Esophagus squamous epithelium (tissue), 5 donors: ENCODE results near the gene PFDN4. TPM values are rescaled to one million over a fixed set of nuclear protein-coding genes. Genes with fewer than 3 reads are reported as not detected.

Experiments
- DNase-seq: peaks from one replicate; lab custom pipeline; 2025; lab: John Stamatoyannopoulos, UW
- H3K27ac ChIP-seq, 4 donors: fragments of 200-600 bp; sonication (generic); one replicate each; pipeline ENCODE4 v1.5.1; 2016 to 2019; ENCODE audit warnings: mild to moderate bottlenecking in 1 of 4
- H3K27me3 ChIP-seq, 4 donors: fragments of 200-600 bp; sonication (generic); 1 replicate in 3 of 4; 2 replicates in 1 of 4; pipeline versions ENCODE4 v1.5.1 to v1.6.0; 2017 to 2021; ENCODE audit warnings: antibody characterized with exemption in 1 of 4
- H3K36me3 ChIP-seq, 3 donors: fragments of 200-600 bp; sonication (generic); one replicate each; pipeline ENCODE4 v1.5.1; 2016 to 2019
- H3K4me1 ChIP-seq, 3 donors: fragments of 200-600 bp; sonication (generic); one replicate each; pipeline ENCODE4 v1.5.1; 2017 to 2019
- H3K4me3 ChIP-seq, 4 donors: fragments of 200-600 bp; sonication (generic); 1 replicate in 3 of 4; 2 replicates in 1 of 4; pipeline ENCODE4 v1.5.1; 2016 to 2019; ENCODE audit warnings: mild to moderate bottlenecking in 2 of 4, moderate library complexity in 1 of 4
- H3K9me3 ChIP-seq, 3 donors: fragments of 200-600 bp; sonication (generic); one replicate each; pipeline ENCODE4 v1.5.1; 2016 to 2019
- POLR2A ChIP-seq, 4 donors: fragments of 450-650 bp; IDR thresholded peaks; one replicate each; pipeline ENCODE4 v1.6.1; 2017; ENCODE audit warnings: antibody characterized with exemption in 4 of 4, mild to moderate bottlenecking in 4 of 4, moderate library complexity in 3 of 4
- WGBS, 2 donors: methylation state at CpG; one replicate each; pipeline ENCODE4 v1.1.5; 2018; 5-methylcytosine and 5-hydroxymethylcytosine counted together
- intact Hi-C: fragments of 100-400 bp; cut with DNase I; formaldehyde crosslinking; loops from one replicate; pipeline ENCODE4 v1.15.0; 2022
- total RNA-seq, 4 donors: library from RNA; depleted of rRNA; stranded (reverse); fragments of >200 nt; gene quantifications; one replicate each; pipeline ENCODE4 v1.1.0, GENCODE V29; 2016
- TF ChIP-seq, protein P1 (sequence below), 6 experiments: fragments of 450-650 bp in 4 of 6; fragments of 200-600 bp in 2 of 6; sonication (generic) in 2 of 6; IDR thresholded peaks; one replicate each; pipeline ENCODE4 v1.5.1; 2016 to 2019; ENCODE audit warnings: antibody characterized with exemption in 6 of 6, mild to moderate bottlenecking in 4 of 6, moderate library complexity in 4 of 6
- donor health status: DM: yes; HTN: yes; CAD: no.

The PFDN4 gene, protein sequence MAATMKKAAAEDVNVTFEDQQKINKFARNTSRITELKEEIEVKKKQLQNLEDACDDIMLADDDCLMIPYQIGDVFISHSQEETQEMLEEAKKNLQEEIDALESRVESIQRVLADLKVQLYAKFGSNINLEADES
- 10 to 100 TPM; 39.0 to 68.9 (median 46.4) TPM for total RNA-seq

DNA sequence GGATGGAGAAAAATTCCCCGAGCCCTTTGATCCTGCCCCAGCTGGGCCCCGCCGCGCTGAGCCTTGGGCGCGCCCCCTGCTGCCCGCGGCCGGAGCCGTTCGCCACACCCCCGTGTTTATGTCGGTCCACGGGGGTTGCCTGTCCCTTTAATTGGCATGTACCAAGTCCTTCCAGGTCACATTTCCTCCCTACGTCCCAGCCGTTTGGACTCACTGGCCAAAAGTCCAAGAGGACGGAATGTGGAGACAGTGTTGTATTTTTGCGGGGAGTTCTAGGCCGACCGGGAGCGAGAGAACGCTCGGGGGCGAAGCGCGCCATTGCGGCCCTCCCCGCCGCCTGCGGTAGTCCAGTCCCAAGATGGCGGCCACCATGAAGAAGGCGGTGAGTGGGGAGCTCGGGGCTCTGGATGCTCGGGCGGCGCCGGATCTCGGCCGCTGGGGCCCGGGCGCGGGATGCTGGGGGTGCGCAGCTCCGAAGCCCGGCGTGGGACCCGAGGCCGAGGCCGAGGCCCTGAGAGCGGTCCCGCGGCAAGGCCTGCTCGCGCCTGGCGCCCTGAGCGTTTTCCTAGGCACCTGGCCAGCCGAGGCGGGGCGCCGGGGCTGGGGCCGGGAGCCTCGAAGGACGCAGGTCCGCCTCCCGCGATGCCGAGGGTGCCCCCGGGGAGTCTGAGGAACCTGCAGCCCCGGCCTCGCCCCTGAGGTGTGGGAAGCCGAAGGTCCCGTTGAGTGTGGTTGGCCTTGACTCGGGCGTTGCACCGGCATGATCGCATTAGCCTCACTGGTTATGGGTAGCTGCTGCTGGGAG lies at the start of gene PFDN4:
Gene PFDN4, plus strand, starts transcription at position 345 of the 805 bp plus-strand sequence. Its CDS starts 14 bp downstream, at position 359.
- H3K27me3 ChIP-seq, result no peaks in the 10 kb centered on the region
- H3K36me3 ChIP-seq, result no peaks in the 10 kb centered on the region
- TF ChIP-seq POLR2A (IDR thresholded peaks at IDR 0.05), result peak in 1 of 4 donors; percentile 55
- TF ChIP-seq, protein P1, sequence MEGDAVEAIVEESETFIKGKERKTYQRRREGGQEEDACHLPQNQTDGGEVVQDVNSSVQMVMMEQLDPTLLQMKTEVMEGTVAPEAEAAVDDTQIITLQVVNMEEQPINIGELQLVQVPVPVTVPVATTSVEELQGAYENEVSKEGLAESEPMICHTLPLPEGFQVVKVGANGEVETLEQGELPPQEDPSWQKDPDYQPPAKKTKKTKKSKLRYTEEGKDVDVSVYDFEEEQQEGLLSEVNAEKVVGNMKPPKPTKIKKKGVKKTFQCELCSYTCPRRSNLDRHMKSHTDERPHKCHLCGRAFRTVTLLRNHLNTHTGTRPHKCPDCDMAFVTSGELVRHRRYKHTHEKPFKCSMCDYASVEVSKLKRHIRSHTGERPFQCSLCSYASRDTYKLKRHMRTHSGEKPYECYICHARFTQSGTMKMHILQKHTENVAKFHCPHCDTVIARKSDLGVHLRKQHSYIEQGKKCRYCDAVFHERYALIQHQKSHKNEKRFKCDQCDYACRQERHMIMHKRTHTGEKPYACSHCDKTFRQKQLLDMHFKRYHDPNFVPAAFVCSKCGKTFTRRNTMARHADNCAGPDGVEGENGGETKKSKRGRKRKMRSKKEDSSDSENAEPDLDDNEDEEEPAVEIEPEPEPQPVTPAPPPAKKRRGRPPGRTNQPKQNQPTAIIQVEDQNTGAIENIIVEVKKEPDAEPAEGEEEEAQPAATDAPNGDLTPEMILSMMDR (IDR thresholded peaks at IDR 0.05), result peak; percentile 63 to 79 (median 73)
- H3K9me3 ChIP-seq, result no peaks in the 10 kb centered on the region
- peaks cover 4 to 36% (median 15%) of the 10 kb centered on the region in 3 donors for H3K4me1 ChIP-seq
- peak within 1 kb of the TSS; percentile 78 to 87 (median 85) for H3K4me3 ChIP-seq
- 1 to 2% methylated on average over 11 to 15 of the region's 76 CpGs for WGBS, 2 donors
- peak; percentile 36 for DNase-seq
- intact Hi-C loops, result no loop called here
- peak within 1 kb of the TSS; percentile 92 to 97 (median 96) for H3K27ac ChIP-seq

GRCh38 chr20:54158226-54158625 lies 49.7 kb upstream of the PFDN4 start:
- intact Hi-C loops, result no loop called here
- 75 to 78% methylated on average over 3 of the region's 3 CpGs for WGBS, 2 donors
- no peak for DNase-seq

GRCh38 chr20:54158856-54159418 lies 49.0 kb upstream of the PFDN4 start:
- H3K27ac ChIP-seq, result no peak overlapping the region
- intact Hi-C loops, result no loop called here
- no peaks in the 10 kb centered on the region for H3K9me3 ChIP-seq
- no peak overlapping the region for H3K4me3 ChIP-seq
- WGBS, 2 donors, result 77 to 93% methylated on average over 8 of the region's 8 CpGs
- no peaks in the 10 kb centered on the region for H3K36me3 ChIP-seq
- peaks cover 0 to 9% (median 0%) of the 10 kb centered on the region in 4 donors for H3K27me3 ChIP-seq
- no peak for DNase-seq
- TF ChIP-seq, protein P1 (IDR thresholded peaks at IDR 0.05), result no peak
- no peak for TF ChIP-seq POLR2A (IDR thresholded peaks at IDR 0.05)
- H3K4me1 ChIP-seq, result no peaks in the 10 kb centered on the region

More at GRCh38 chr20:54158226-54158625, 49.7 kb upstream of the PFDN4 start:
- no peaks in the 10 kb centered on the region for H3K36me3 ChIP-seq
- no peak overlapping the region for H3K4me3 ChIP-seq
- H3K4me1 ChIP-seq, result peaks cover 0 to under 1% (median 0%) of the 10 kb centered on the region in 3 donors
- H3K27ac ChIP-seq, result no peak overlapping the region
- H3K27me3 ChIP-seq, result peaks cover 0 to 9% (median 0%) of the 10 kb centered on the region in 4 donors
- TF ChIP-seq POLR2A (IDR thresholded peaks at IDR 0.05), result no peak
- TF ChIP-seq, protein P1 (IDR thresholded peaks at IDR 0.05), result no peak
- no peaks in the 10 kb centered on the region for H3K9me3 ChIP-seq

GRCh38 chr20:54160065-54161007 lies 47.6 kb upstream of the PFDN4 start:
- no peaks in the 10 kb centered on the region for H3K9me3 ChIP-seq
- no peaks in the 10 kb centered on the region for H3K36me3 ChIP-seq
- peaks cover 0 to 9% (median 0%) of the 10 kb centered on the region in 4 donors for H3K27me3 ChIP-seq
- intact Hi-C loops, result no loop called here
- TF ChIP-seq, protein P1 (IDR thresholded peaks at IDR 0.05), result no peak
- no peak for TF ChIP-seq POLR2A (IDR thresholded peaks at IDR 0.05)
- H3K27ac ChIP-seq, result no peak overlapping the region
- no peaks in the 10 kb centered on the region for H3K4me1 ChIP-seq
- WGBS, 2 donors, result 79 to 81% methylated on average over 7 of the region's 7 CpGs
- no peak for DNase-seq
- no peak overlapping the region for H3K4me3 ChIP-seq
